Uterus (tissue), 4 donors: ENCODE measurements around the gene DNAJC11. TPM values are rescaled to one million over a fixed set of nuclear protein-coding genes. Genes with fewer than 3 reads are reported as not detected.

ENCODE experiments used
- DNase-seq, 2 donors: peaks; one replicate each; pipeline ENCODE4 v3.0.0-alpha.2; 2019 to 2020
- H3K27ac ChIP-seq, 2 donors: fragments of 200-600 bp; sonication (generic); 1 replicate in 1 of 2; 2 replicates in 1 of 2; pipeline ENCODE4 v1.5.1; 2016 to 2018
- H3K27me3 ChIP-seq, 2 donors: fragments of 200-600 bp; sonication (generic); one replicate each; pipeline ENCODE4 v1.5.1; 2018 to 2019; ENCODE audit warnings: control low read depth in 1 of 2
- H3K36me3 ChIP-seq, 2 donors: fragments of 200-600 bp; sonication (generic); one replicate each; pipeline ENCODE4 v1.5.1; 2019; ENCODE audit warnings: control low read depth in 1 of 2
- H3K4me1 ChIP-seq, 2 donors: fragments of 200-600 bp; sonication (generic); one replicate each; pipeline ENCODE4 v1.5.1; 2018 to 2019; ENCODE audit warnings: control low read depth in 1 of 2
- H3K4me3 ChIP-seq, 2 donors: fragments of 200-600 bp; sonication (generic); 1 replicate in 1 of 2; 2 replicates in 1 of 2; pipeline ENCODE4 v1.5.1; 2018 to 2019; ENCODE audit warnings: mild to moderate bottlenecking in 1 of 2
- H3K9me3 ChIP-seq, 2 donors: fragments of 200-600 bp; sonication (generic); one replicate each; pipeline ENCODE4 v1.5.1; 2019; ENCODE audit warnings: control low read depth in 1 of 2
- POLR2A ChIP-seq, 2 donors: fragments of 450-650 bp; IDR thresholded peaks; one replicate each; pipeline ENCODE4 v1.6.1; 2016; ENCODE audit warnings: antibody characterized with exemption in 2 of 2, mild to moderate bottlenecking in 1 of 2, moderate library complexity in 1 of 2
- intact Hi-C: fragments of 100-400 bp; cut with DNase I; formaldehyde crosslinking; loops from one replicate; pipeline ENCODE4 v1.15.1; 2023; ENCODE audit warnings: low total_unique reads
- total RNA-seq, 4 donors: library from RNA; depleted of rRNA in 3 of 4; stranded (reverse); fragments of >200 nt in 3 of 4; gene quantifications; one replicate each; pipeline versions ENCODE4 v1.1.0 to v1.2.4, GENCODE V29; 2014 to 2023
- TF ChIP-seq, protein P1 (sequence below), 4 experiments: fragments of 200-600 bp in 2 of 4; fragments of 450-650 bp in 2 of 4; sonication (generic) in 2 of 4; IDR thresholded peaks; one replicate each; pipeline ENCODE4 v1.5.1; 2016 to 2019; ENCODE audit warnings: antibody characterized with exemption in 4 of 4, mild to moderate bottlenecking in 2 of 4, moderate library complexity in 1 of 4
- donor health status: DM: yes; HTN: yes; CAD: no.

The DNAJC11 gene
- total RNA-seq, 4 donors from 2014 or later, result 11.5 to 47.2 (median 22.3) TPM

DNA sequence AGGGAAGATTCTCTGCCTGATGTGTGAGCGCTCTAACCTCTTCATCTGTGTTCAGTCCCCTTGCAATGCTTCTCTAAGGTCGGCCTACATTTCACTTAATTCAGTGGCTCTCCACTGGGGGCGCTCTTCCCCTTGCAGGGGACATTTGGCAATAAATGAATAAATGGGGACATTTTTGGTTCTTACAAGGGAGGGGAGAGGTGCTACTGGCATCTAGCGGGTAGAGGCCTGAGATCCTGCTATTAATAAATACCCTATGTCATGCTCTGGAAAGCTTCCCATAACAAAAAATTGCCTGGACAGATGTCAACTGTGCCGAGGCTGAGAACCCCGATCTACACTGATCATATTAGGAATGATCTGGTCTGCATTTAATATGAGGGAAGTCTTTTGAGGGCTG lies 25.9 kb upstream of the DNAJC11 start:
- Histone ChIP-seq H3K27ac (no peak overlapping the region), H3K27me3 (no peaks in the 10 kb centered on the region), H3K9me3 (no peaks in the 10 kb centered on the region), H3K36me3 (no peaks in the 10 kb centered on the region), H3K4me1 (no peaks in the 10 kb centered on the region), H3K4me3 (no peak overlapping the region)
- TF ChIP-seq, protein P1, sequence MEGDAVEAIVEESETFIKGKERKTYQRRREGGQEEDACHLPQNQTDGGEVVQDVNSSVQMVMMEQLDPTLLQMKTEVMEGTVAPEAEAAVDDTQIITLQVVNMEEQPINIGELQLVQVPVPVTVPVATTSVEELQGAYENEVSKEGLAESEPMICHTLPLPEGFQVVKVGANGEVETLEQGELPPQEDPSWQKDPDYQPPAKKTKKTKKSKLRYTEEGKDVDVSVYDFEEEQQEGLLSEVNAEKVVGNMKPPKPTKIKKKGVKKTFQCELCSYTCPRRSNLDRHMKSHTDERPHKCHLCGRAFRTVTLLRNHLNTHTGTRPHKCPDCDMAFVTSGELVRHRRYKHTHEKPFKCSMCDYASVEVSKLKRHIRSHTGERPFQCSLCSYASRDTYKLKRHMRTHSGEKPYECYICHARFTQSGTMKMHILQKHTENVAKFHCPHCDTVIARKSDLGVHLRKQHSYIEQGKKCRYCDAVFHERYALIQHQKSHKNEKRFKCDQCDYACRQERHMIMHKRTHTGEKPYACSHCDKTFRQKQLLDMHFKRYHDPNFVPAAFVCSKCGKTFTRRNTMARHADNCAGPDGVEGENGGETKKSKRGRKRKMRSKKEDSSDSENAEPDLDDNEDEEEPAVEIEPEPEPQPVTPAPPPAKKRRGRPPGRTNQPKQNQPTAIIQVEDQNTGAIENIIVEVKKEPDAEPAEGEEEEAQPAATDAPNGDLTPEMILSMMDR (IDR thresholded peaks at IDR 0.05), result peak; percentile 43 to 64 (median 52)
- TF ChIP-seq POLR2A (IDR thresholded peaks at IDR 0.05), result no peak
- DNase-seq, result peak in 1 of 2 donors; percentile 29
- intact Hi-C loops, result no loop called here

DNA sequence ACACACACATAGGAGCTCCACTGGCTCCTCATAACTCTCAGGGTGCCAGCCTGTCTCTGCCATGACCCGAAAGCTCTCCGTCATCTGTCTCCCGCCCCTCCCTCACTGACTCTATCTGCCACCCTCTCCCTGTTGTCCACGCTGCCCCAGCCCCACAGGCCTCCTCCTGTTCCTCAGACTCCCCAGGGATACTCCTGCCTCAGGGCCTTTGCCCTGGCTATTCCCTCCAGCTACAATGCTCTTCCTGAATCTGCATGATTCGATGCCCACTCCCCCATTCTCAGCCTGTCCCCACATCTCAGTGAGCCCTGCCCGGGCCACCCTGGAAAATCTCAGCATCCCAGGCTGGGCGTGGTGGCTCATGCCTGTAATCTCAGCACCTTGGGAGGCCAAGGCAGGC lies 24.6 kb upstream of the DNAJC11 start:
- intact Hi-C loops, result no loop called here
- no peak for DNase-seq

GRCh38 chr1:6724517-6725141 lies 23.0 kb upstream of the DNAJC11 start:
- no peaks in the 10 kb centered on the region for H3K27me3 ChIP-seq
- DNase-seq, result no peak
- no peak overlapping the region for H3K4me3 ChIP-seq
- intact Hi-C loops, result no loop called here
- H3K36me3 ChIP-seq, result no peaks in the 10 kb centered on the region
- no peaks in the 10 kb centered on the region for H3K9me3 ChIP-seq
- H3K4me1 ChIP-seq, result no peaks in the 10 kb centered on the region
- no peak overlapping the region for H3K27ac ChIP-seq
- TF ChIP-seq POLR2A (IDR thresholded peaks at IDR 0.05), result no peak
- TF ChIP-seq, protein P1 (IDR thresholded peaks at IDR 0.05), result no peak

More for the DNA sequence above, 24.6 kb upstream of the DNAJC11 start:
- Histone ChIP-seq H3K9me3 (no peaks in the 10 kb centered on the region), H3K36me3 (no peaks in the 10 kb centered on the region), H3K4me1 (no peaks in the 10 kb centered on the region), H3K27ac (no peak overlapping the region), H3K27me3 (no peaks in the 10 kb centered on the region), H3K4me3 (no peak overlapping the region)
- TF ChIP-seq, protein P1 (IDR thresholded peaks at IDR 0.05), result no peak
- TF ChIP-seq POLR2A (IDR thresholded peaks at IDR 0.05), result no peak

- H3K4me3 ChIP-seq, result no peak overlapping the region
- no peaks in the 10 kb centered on the region for H3K4me1 ChIP-seq
- H3K36me3 ChIP-seq, result no peaks in the 10 kb centered on the region
- no peaks in the 10 kb centered on the region for H3K9me3 ChIP-seq
- H3K27ac ChIP-seq, result no peak overlapping the region
- TF ChIP-seq, protein P1 (IDR thresholded peaks at IDR 0.05), result no peak
- H3K27me3 ChIP-seq, result no peaks in the 10 kb centered on the region
- intact Hi-C loops, result no loop called here
- DNase-seq, result no peak
These were observed 22.2 kb upstream of the DNAJC11 start for GRCh38 chr1:6723621-6724428.

DNA sequence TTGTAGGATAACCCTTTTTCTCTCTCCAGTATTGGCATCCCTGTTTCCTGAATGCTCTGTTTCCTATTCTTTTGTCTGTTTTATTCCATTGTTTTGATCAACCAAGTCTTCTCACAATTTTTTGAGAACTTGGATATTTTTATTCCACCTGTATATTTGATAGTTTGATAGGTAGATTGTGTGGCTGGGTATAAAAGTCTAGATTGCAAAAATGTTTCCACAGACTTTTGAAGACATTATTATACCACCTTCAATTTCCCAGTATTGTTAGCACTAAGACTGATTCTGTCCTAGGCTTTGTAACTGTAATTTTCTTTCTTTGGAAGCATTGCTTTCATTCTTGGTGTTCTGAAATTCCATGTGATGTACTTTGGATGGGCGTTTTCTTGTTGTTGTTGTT lies 9.6 kb upstream of the DNAJC11 start:
- Histone ChIP-seq H3K27me3 (no peaks in the 10 kb centered on the region), H3K9me3 (no peaks in the 10 kb centered on the region), H3K27ac (no peak overlapping the region), H3K36me3 (no peaks in the 10 kb centered on the region), H3K4me1 (no peaks in the 10 kb centered on the region), H3K4me3 (no peak overlapping the region)
- intact Hi-C loops, result no loop called here
- TF ChIP-seq POLR2A (IDR thresholded peaks at IDR 0.05), result no peak
- TF ChIP-seq, protein P1 (IDR thresholded peaks at IDR 0.05), result no peak
- DNase-seq, result no peak
